HG03565 (cell line): ENCODE results near the gene KRT81.
"Not testable (repeated sequence)": the region's sequence is repeated elsewhere in the genome, so short reads cannot be mapped to it uniquely, and the experiment has no call there.

ENCODE experiments used
- ATAC-seq: cut with Tn5 transposase; IDR thresholded peaks from one replicate; pipeline ENCODE4 v1.9.1; 2021; ENCODE audit warnings: mild to moderate bottlenecking, moderate library complexity; ENCODE audit not compliant: unreplicated experiment

KRT81 gene

DNA sequence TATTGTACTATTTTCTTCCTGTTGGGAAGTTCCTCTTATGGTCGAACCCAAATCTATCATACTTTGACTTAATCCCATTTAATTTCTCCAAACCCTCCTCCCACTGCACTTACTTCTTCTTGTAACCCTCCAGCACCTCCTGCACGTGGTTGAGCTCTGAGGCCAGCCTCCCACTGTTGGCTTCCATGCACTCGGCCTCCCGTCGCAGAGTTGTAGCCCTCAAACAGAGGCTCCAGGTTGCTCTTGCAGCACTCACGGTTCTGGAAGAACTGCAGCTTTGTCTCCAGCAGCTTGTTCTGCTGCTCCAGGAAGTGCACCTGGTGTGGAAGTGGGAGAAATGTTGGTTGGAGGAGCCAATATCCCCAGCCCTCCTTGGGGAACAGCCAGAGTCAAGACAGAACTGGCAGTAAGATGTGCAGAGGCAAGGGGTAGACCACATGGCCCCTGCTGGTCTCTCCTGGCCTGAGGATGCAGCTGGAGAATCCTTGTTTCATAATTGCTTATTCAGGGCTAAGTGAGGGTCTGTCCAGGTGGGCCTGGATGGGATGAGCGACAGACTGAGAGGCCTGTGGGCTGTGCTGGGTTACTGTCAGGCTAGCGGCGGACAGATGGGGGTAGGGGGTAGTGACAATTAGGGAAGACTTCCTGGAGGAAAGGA lies 35.3 kb downstream of the KRT81 start:
- ATAC-seq, result no peak

GRCh38 chr12:52254965-52255751 lies 36.2 kb downstream of the KRT81 start:
- ATAC-seq, result no peak

DNA sequence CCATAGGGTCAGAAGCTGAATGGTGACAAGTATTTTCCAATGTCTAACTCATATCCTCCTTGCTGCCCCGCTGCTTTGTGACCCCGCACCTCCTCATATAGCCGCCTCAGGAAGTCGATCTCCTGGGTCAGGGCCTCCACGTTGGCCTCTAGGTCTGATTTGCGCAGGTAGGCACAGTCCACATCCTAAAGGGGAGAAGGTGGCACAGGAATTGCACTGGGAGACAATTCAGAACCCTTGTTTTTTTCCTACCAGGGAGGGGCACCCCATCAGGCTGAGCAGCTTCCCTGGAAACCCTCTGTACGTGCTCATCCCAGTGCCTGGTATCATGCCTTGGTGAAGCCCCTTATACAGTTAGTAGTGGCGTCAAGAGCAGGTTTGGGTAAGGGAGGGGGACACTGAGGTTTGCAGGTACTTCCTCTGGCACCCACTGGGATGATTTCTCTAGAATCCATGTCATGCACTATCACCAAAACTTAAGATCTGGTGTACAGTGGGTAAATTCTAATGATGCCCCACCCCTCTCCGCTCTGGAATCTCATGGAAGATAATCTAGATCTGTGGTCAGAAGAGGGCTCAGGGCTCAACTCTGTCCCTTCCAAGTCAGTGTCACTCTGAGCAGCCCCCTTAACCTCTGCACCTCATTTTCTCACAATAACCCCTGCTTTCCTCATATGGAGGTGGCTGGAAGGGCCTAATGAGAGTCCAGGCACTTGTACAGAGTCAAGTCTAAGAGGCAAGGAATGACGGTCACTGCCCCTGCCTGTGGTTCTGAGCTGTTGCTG lies 37.0 kb downstream of the KRT81 start:
- ATAC-seq, result no peak

GRCh38 chr12:52253391-52254179 lies 37.7 kb downstream of the KRT81 start:
- ATAC-seq, result no peak

GRCh38 chr12:52252728-52253343 lies 38.5 kb downstream of the KRT81 start:
- no peak for ATAC-seq

DNA sequence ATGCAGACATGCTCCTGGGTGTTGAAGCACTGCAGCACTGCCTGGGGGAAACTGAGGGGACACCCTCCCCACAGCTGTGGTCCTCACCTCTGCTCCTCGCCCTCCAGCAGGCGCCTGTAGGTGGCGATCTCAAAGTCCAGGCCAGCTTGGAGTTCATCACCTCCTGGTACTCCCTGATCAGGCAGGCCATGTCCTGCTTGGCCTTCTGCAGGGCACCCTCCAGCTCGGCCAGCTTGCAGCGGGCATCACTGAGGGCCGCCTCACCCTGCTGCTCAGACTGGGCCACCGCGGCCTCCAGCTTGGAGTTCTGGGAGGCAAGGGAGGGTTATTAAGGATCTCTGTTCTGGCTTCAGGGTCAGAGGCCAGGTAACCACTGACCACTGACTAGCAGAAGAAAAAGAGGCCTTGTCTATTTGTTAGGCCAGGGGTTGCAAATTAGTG lies 39.1 kb downstream of the KRT81 start:
- ATAC-seq, result not testable (repeated sequence)

DNA sequence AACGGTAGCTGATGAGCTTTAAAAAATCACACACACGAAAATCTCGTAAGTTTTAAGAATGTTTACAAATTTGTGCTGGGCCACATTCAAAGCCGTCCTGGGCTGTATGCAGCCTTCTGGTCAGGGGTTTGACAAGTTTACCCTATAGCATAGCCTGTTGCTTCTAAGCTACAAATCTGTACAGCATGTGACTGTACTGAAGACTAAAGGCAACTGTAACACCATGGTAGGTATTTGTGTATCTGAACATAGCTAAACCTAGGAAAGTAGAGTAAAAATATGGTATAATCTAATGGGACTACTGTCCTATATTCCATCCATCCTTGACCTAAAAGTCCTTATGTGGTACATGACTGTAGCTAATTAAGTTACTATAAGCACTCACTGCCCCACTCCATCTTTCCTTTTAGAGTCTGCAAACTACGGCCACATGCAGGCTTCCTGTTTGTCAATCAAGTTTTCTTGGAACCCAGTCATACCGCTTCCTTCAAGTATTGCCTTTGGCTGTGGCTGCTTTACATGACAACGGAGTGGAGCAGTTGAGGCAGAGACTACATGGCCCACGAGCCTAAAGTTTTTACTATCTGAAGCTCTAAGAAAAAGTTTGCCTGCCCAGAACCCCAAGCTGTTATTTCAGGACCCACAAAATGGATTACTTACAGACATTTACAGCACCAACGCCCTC lies 39.8 kb downstream of the KRT81 start:
- no peak for ATAC-seq

DNA sequence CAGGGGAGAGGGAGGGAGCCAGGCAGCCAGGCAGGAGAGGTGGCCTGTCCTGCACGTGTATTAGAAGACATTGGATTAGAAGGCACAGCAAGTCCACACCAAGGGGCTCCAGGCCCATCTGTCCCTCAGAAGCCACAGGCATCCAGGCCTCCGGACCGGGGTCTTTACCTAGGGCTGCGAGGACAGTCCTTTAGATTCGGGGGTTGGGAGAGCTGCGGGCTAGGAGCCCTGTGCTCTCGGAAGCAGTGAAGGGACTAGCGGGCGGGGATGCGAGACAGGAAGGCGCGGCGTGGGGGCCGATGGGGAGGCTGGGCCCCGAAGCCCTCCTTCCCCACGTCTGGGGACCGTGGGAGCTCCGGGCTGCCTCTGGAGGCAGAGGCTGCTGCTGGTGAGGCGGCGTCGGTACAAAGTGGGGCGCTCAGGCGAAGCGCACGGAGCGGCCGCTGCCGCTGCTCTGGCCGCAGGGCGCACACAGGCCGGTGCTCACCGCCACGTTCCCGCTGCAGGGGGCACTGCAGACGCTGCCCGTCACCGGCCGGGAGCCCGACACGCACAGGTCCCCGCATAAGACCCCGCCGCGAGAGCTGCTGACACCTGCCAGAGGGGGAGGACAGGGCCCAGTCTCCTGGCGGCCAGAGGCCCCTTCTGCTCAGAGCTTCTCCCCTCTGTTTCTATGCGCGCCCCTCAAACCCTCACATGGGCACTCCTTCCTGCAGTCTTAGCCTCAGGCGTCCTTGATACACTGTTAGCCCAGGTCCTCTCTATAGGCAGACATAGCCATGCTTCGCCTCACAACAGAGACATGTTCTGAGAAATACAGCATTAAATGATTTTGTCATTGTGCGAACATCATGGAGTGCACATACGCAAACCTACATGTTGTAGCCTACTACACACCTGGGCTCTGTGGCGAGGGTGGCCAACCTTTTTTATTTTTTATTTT lies 41.0 kb downstream of the KRT81 start:
- no peak for ATAC-seq

DNA sequence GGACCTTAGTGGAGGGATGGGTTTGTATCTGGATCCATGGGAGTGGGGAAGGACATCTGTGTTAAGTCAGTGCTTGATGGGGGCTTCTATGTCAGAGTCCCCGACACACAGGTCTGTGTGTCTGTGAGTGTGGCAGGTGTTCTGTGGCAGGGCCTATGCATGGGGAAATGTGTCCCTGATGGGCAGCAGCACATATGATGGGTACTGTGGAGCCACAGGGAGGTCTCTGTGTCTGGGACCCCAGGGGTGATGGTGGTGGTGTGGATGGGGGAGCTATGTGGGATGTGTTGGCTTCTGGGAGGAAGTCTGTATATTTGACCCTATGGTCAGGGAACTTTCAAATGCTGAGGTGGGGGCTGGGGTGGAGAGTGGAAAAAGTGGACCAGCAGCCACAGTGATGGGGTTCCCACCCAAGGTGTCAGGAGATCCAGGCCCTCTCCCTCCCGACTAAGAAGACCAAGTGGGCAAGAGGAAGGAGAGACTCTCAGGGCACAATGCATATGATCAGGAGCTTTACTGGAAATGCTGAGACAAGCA lies 41.8 kb downstream of the KRT81 start:
- ATAC-seq, result no peak

DNA sequence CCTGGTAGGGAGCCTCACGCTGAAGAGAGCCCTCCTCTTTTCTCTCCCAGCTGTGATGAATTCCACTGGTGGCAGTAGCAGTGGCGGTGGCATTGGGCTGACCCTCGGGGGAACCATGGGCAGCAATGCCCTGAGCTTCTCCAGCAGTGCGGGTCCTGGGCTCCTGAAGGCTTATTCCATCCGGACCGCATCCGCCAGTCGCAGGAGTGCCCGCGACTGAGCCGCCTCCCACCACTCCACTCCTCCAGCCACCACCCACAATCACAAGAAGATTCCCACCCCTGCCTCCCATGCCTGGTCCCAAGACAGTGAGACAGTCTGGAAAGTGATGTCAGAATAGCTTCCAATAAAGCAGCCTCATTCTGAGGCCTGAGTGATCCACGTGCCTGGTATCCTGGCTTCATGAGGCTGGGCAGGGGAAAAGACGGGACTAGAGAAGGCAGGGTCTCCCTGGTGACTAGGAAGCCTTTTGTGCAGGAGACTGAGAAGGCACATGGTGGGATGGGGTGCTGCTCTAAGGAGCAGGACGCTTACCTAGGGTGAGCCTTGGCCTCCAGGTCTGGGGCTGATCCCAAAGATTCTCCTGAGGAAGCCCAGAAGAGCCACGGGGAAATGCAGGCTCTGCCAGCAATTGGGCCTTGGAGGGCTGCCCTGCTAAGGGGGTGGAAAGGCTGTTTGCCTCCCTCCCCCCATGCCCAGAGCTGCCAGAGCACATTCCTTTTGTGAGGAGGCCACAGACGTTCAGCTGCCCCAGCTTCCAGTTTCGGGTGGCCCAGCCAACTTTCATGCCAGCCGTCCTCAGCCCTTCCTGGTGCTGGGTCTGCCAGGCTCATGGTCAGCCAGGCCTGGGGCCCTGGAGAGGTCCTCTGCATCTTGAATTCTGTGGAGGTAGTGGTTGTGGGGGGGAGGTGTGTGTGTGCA lies 42.5 kb downstream of the KRT81 start:
- no peak for ATAC-seq

GRCh38 chr12:52247622-52248540 lies 43.5 kb downstream of the KRT81 start:
- ATAC-seq, result no peak

DNA sequence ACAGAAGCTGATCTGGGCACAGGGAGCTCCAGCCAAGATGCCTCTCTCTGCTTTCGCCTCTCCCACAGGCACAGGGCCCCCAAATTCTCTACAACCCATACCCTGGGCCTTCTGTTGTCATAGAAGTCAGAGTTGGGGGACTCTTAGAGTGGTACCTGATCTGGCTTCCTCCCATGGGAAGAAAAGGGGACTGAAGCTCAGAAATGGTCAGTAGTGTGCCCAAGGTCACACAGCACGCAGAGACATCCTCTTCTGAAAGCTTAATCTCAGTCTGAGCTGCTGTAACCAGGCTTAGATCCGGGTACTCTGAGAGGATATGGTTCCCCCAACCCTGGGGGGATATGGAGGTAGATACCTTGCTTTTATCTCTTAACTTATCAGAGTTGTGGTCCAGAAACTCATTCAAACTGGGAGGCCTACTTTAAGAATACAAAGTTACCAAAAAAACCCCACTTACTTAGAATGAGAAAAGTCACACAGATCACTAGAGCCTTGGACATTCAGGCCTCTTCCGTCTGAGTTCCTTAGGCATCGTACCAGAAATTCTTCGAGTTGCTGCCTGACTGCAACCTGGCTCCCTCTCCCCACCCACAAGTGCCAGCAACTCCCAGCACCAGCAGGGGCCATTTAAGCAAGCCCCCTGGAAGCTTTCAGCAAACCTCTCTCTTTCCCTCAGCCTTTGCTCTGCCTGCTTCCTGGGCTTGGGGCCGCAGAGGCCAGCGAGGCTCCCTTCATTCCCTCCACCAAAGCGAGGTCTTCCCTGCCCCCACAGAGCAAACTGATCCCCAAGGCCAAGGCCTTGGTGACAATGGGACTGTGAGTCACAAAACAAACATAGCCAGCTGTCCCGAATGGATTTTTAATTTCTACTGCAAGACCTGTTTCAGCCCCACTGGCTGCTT lies 44.4 kb downstream of the KRT81 start:
- ATAC-seq, result no peak

- no peak for ATAC-seq
Measured at GRCh38 chr12:52245962-52246569, 45.3 kb downstream of the KRT81 start.

- ATAC-seq, result no peak
Measured at GRCh38 chr12:52245259-52245961, 45.9 kb downstream of the KRT81 start.
